Peyer's patch (tissue), 4 donors: ENCODE results near the gene RNASE3.

Source experiments
- CTCF ChIP-seq, 6 experiments: fragments of 450-650 bp in 4 of 6; fragments of 200-600 bp in 2 of 6; sonication (generic) in 1 of 6; IDR thresholded peaks; one replicate each; pipeline ENCODE4 v1.5.1; 2017 to 2019; ENCODE audit warnings: antibody characterized with exemption in 6 of 6, mild to moderate bottlenecking in 3 of 6, moderate library complexity in 1 of 6
- POLR2A ChIP-seq, 2 donors: fragments of 450-650 bp; IDR thresholded peaks; one replicate each; pipeline ENCODE4 v1.5.1; 2017; ENCODE audit warnings: antibody characterized with exemption in 2 of 2, mild to moderate bottlenecking in 2 of 2, moderate library complexity in 2 of 2

GRCh38 chr14:20905676-20906075, 14.5 kb downstream of the RNASE3 start:
- TF ChIP-seq CTCF (IDR thresholded peaks at IDR 0.05): no peak
- no peak for TF ChIP-seq POLR2A (IDR thresholded peaks at IDR 0.05)
